SK-N-SH treated with all-trans-retinoic acid at 6 μM for 48 hours (cell line): ENCODE measurements around the gene SNRPD3.

Experiments
- ATAC-seq: fragments of 200-7000 bp; cut with Tn5 transposase; 3 replicates; pipeline ENCODE4 v1.9.1; 2020; ENCODE audit warnings: mild to moderate bottlenecking, moderate library complexity
- ARNTL ChIP-seq: fragments of 450-650 bp; formaldehyde crosslinking; IDR thresholded peaks from 2 replicates; pipeline ENCODE4 v1.5.0; 2020; ENCODE audit warnings: low read depth, mild to moderate bottlenecking, moderate library complexity, borderline replicate concordance
- BACH2 ChIP-seq: fragments of 250-450 bp; sonication (Bioruptor Pico); IDR thresholded peaks from 2 replicates; pipeline ENCODE4 v1.9.0; 2021; ENCODE audit warnings: mild to moderate bottlenecking, borderline replicate concordance
- ESRRG ChIP-seq: fragments of 250-450 bp; sonication (Bioruptor Pico); IDR thresholded peaks from 2 replicates; pipeline ENCODE4 v1.6.1; 2021; ENCODE audit warnings: mild to moderate bottlenecking
- OSR1 ChIP-seq: fragments of 250-450 bp; sonication (Bioruptor Pico); IDR thresholded peaks from 2 replicates; pipeline ENCODE4 v1.8.0; 2022; ENCODE audit warnings: moderate library complexity, mild to moderate bottlenecking, inconsistent platforms
- PATZ1 ChIP-seq: fragments of 250-450 bp; sonication (Bioruptor Pico); IDR thresholded peaks from 2 replicates; pipeline ENCODE4 v1.8.0; 2020; ENCODE audit warnings: mild to moderate bottlenecking, moderate library complexity, borderline replicate concordance
- PPARA ChIP-seq: fragments of 250-450 bp; sonication (Bioruptor Pico); IDR thresholded peaks from 2 replicates; pipeline ENCODE4 v1.5.0; 2020; ENCODE audit warnings: mild to moderate bottlenecking, borderline replicate concordance
- RARB ChIP-seq: fragments of 250-450 bp; sonication (Bioruptor Pico); IDR thresholded peaks from 2 replicates; pipeline ENCODE4 v1.8.0; 2021; ENCODE audit warnings: mild to moderate bottlenecking, moderate library complexity
- TCF4 ChIP-seq: fragments of 250-450 bp; sonication (Bioruptor Pico); IDR thresholded peaks from 2 replicates; pipeline ENCODE4 v1.8.0; 2021; ENCODE audit warnings: mild to moderate bottlenecking, moderate library complexity, borderline replicate concordance
- TSHZ2 ChIP-seq: fragments of 250-450 bp; sonication (Bioruptor Pico); IDR thresholded peaks from 2 replicates; pipeline ENCODE4 v1.5.0; 2020; ENCODE audit warnings: mild to moderate bottlenecking, moderate library complexity
- ZC3H10 ChIP-seq: fragments of 250-450 bp; sonication (Bioruptor Pico); IDR thresholded peaks from 2 replicates; pipeline ENCODE4 v1.5.1; 2021; ENCODE audit warnings: mild to moderate bottlenecking, moderate library complexity
- ZFP3 ChIP-seq: fragments of 250-450 bp; sonication (Bioruptor Pico); IDR thresholded peaks from 2 replicates; pipeline ENCODE4 v1.5.0; 2020; ENCODE audit warnings: mild to moderate bottlenecking, moderate library complexity
- ZNF70 ChIP-seq: fragments of 450-650 bp; formaldehyde crosslinking; IDR thresholded peaks from 2 replicates; pipeline ENCODE4 v1.5.0; 2020; ENCODE audit warnings: mild to moderate bottlenecking, moderate library complexity
- ZNF8 ChIP-seq: fragments of 450-650 bp; formaldehyde crosslinking; IDR thresholded peaks from 2 replicates; pipeline ENCODE4 v1.5.0; 2020; ENCODE audit warnings: mild to moderate bottlenecking, moderate library complexity
- TF ChIP-seq, protein P1 (sequence below): fragments of 250-450 bp; sonication (Bioruptor Pico); IDR thresholded peaks from 2 replicates; pipeline ENCODE4 v1.5.1; 2021; ENCODE audit warnings: mild to moderate bottlenecking, moderate library complexity
- TF ChIP-seq, protein P2 (sequence below): fragments of 250-450 bp; sonication (Bioruptor Pico); IDR thresholded peaks from 2 replicates; pipeline ENCODE4 v1.8.0; 2021; ENCODE audit warnings: low read depth, mild to moderate bottlenecking, moderate library complexity, borderline replicate concordance

The SNRPD3 gene

GRCh38 chr22:24523873-24524272 is 31.9 kb upstream of the SNRPD3 start (continued):
- TF ChIP-seq TSHZ2 (peak; percentile 98), ZC3H10 (no peak), ZNF8 (CRISPR knock-in tag) (peak; percentile 61), BACH2 (CRISPR knock-in tag) (no peak; the same call in 1 of the 2 replicates), TCF4 (CRISPR knock-in tag) (peak; percentile 91), RARB (CRISPR knock-in tag) (no peak), ZNF70 (CRISPR knock-in tag) (peak; percentile 51; the same call in 1 of the 2 replicates), ESRRG (0 out of 2 replicates have a peak, but pooled peaks have one; percentile 40), OSR1 (CRISPR knock-in tag) (no peak), PPARA (CRISPR knock-in tag) (no peak)
- TF ChIP-seq, protein P1, sequence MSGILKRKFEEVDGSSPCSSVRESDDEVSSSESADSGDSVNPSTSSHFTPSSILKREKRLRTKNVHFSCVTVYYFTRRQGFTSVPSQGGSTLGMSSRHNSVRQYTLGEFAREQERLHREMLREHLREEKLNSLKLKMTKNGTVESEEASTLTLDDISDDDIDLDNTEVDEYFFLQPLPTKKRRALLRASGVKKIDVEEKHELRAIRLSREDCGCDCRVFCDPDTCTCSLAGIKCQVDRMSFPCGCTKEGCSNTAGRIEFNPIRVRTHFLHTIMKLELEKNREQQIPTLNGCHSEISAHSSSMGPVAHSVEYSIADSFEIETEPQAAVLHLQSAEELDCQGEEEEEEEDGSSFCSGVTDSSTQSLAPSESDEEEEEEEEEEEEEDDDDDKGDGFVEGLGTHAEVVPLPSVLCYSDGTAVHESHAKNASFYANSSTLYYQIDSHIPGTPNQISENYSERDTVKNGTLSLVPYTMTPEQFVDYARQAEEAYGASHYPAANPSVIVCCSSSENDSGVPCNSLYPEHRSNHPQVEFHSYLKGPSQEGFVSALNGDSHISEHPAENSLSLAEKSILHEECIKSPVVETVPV = peak; percentile 77; the same call in 1 of the 2 replicates
- TF ChIP-seq, protein P2, sequence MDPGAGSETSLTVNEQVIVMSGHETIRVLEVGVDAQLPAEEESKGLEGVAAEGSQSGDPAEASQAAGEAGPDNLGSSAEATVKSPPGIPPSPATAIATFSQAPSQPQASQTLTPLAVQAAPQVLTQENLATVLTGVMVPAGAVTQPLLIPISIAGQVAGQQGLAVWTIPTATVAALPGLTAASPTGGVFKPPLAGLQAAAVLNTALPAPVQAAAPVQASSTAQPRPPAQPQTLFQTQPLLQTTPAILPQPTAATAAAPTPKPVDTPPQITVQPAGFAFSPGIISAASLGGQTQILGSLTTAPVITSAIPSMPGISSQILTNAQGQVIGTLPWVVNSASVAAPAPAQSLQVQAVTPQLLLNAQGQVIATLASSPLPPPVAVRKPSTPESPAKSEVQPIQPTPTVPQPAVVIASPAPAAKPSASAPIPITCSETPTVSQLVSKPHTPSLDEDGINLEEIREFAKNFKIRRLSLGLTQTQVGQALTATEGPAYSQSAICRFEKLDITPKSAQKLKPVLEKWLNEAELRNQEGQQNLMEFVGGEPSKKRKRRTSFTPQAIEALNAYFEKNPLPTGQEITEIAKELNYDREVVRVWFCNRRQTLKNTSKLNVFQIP (CRISPR knock-in tag) = no peak

DNA sequence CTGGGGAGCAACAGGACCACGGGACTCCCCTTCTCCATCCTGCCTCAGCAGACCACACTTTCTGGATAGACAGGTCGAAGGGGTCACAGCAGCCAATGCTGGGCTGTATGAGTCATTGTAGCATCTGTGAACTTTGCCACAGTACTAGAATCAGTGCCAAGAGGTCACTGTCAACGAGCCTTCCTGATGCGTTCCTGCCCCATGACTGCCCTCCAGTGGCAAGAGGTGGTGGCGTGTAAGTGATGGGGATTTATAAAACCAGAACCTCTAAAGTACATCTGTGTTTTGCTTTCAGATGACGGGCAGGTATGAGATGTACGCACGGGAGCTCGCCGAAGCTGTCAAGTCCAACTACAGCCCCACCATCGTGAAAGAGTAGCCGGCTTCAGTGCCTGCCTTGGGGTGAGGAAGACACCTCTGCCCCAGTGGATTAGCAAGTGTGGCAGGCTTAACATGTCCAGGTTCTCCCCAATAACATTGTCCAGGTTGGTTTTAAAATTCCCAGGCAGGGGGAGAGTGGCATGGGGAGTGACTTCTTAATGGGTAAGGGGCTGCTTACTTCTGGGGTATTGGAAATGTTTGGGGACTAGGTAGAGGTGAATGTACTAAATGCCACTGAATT is 30.3 kb upstream of the SNRPD3 start:
- ATAC-seq = peak; percentile 80
- TF ChIP-seq ARNTL = no peak
- TF ChIP-seq ESRRG = no peak
- TF ChIP-seq PATZ1 (CRISPR knock-in tag) = no peak
- TF ChIP-seq TSHZ2 = 0 out of 2 replicates have a peak, but pooled peaks have one; percentile 32
- no peak for TF ChIP-seq PPARA (CRISPR knock-in tag)

GRCh38 chr22:24526191-24526590 is 29.6 kb upstream of the SNRPD3 start:
- no peak for TF ChIP-seq PATZ1 (CRISPR knock-in tag)
- TF ChIP-seq ZFP3 (CRISPR knock-in tag) = no peak
- TF ChIP-seq BACH2 (CRISPR knock-in tag) = no peak

More at GRCh38 chr22:24526191-24526590, 29.6 kb upstream of the SNRPD3 start:
- no peak for ATAC-seq
